Stimulated activated CD4-positive, alpha-beta T cell treated with anti-CD3 and anti-CD28 coated beads, Interleukin-2, amount 100 ng/mL, for 24 hours (primary cell): ENCODE data around the gene GPATCH3.
"Not testable (repeated sequence)": the region's sequence is repeated elsewhere in the genome, so short reads cannot be mapped to it uniquely, and the experiment has no call there.

Experiments used
- DNase-seq, 2 donors: peaks; one replicate each; pipeline ENCODE4 v3.0.0-alpha.2; 2020

The GPATCH3 gene

DNA sequence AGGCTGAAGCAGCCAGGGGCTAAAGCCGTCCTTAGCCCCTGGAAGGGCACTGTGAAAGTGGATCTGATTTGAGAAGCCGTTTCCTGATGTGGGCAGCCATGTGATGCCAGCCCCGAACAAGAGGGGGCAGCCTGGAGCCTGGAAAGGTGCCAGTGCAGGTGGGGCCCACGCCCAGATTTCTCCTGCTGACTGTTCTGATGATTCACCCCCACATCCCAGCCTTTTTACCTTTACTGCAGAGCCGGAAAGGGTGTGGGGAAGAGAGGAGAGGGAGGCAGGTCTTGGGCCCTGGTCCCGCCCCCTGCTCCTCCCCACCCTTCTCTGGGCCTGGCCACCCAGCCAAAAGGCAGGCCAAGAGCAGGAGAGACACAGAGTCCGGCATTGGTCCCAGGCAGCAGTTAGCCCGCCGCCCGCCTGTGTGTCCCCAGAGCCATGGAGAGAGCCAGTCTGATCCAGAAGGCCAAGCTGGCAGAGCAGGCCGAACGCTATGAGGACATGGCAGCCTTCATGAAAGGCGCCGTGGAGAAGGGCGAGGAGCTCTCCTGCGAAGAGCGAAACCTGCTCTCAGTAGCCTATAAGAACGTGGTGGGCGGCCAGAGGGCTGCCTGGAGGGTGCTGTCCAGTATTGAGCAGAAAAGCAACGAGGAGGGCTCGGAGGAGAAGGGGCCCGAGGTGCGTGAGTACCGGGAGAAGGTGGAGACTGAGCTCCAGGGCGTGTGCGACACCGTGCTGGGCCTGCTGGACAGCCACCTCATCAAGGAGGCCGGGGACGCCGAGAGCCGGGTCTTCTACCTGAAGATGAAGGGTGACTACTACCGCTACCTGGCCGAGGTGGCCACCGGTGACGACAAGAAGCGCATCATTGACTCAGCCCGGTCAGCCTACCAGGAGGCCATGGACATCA lies 37.2 kb downstream of the GPATCH3 start, which contains the start of gene SFN:
TSS of gene SFN (plus strand) at position 369 of the 904 bp plus-strand sequence. CDS start at position 433, 64 bp downstream.
- DNase-seq, result peak; percentile 49 to 74

DNA sequence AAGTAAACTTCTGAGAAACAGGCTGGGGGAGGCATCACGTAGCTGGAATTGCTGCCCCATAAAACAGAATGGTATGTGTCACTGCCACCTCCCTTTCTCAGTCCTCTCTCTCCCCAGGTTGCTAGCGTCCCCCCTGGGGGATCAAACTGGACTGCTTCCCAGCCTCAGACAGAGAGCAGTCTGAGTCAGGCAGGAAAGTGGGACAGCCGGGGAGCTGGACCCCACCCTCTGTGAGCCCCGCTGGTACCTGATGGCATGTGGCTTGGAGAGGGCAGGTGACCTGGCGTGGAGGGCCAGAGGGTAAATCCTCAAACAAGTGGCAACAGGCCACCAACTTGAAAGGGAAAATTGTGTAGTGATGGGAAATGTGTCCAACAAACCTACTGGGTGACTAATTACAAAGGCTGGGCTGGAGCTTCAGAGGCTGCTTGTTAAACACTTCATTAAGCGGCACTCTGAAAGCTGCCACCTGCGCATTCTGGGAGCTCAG lies 38.3 kb downstream of the GPATCH3 start:
- DNase-seq, result no peak

DNA sequence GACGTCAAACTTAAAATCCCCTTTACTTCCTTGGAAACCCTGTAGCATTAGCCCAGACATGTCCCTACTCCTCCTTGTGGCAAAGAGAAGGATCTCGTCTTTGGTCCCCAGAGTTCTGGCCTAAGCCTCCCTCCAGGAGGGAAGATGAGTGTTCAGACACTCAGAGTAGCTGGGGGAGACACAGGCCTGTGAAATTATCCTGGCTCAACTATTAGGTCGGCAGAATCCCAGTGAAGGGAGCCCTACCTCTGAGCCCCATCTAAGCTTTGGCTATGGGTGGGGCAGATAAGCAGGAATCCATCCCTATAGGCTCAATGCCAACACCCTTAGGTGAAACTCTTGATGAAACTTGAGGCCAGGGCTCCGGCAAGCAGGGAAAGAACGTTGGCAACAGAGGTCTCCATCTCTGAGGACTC lies 39.0 kb downstream of the GPATCH3 start:
- no peak for DNase-seq

DNA sequence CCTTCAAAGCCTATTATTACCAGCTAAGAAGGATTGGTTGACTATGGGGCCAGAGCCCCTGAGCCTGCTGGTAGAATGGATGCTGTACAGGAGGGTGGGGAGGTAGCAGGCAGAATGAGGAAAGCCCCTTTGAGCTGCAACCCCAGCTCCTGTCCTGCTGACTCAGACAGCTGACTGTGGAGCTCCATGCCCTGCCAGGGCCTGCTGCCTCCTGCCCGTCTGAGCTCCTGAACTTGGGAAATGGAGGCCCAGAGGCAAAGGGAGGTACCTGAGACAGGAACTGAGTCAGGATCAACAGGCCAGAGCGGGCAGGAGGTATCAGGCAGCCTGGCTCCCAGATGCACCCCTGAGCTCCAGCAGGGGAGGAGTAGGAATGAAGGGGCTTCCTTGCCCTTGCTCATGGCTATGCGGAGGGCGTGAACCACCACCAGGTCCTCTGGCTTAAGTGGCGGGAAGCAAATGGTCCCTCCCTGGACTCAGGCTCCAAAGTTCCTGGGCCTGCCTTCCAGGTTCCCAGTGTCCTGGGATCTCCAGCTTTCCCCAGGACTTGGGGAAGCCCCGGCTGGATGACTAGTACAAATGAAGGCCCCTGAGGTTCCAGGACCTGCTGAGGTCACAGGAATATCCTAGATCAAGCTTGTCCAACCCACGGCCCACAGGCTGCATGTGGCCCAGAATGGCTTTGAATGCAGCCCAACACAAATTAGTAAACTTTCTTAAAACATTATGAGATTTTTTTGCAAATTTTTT lies 41.2 kb downstream of the GPATCH3 start:
- DNase-seq, result no peak

DNA sequence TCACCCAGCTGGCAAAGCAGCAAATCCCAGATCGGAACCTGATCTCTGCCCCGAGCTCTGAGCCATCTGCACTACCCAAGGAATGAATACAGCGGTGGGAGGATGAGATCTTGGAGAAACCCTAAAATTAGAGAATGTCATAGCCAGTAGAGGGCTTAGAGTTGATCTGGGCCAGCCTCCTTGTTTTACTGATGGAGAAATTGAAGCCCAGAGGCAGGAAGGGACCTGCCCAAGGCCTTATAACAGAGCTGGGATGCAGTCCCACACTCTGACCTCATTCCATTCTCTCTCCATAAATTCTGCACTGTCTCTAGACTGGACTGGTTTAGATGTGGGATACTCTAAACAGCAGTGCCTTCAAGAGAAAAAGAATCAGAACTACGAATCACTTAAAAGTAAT lies 42.1 kb downstream of the GPATCH3 start:
- no peak for DNase-seq

DNA sequence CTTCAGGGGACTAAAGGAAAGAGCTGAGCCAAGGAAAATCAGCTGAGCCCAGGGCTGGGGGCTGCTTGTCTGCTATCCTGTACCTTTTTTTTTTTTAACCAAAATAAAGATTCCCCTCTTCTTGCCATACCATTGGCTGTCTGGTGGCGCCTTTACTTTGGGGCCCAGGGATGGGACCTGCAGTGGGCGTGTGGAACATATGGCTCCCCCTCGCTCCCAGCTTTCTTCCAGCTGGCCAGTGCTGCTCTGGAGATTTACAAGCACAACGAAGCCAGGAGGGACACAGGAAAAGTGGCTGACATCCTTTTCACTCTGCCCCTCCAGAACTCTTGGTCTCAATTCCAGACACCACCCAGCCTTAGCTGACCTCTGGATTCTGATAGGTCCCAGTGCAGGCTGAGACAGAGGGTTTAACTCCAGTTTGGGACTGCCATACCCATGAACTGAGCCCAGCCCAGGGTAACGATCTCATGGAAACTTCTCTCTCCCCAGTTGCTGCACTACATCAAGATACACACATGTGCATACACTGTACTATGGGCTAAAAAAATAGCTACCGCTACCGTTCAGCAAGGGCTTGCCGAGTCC lies 42.7 kb downstream of the GPATCH3 start:
- no peak for DNase-seq

DNA sequence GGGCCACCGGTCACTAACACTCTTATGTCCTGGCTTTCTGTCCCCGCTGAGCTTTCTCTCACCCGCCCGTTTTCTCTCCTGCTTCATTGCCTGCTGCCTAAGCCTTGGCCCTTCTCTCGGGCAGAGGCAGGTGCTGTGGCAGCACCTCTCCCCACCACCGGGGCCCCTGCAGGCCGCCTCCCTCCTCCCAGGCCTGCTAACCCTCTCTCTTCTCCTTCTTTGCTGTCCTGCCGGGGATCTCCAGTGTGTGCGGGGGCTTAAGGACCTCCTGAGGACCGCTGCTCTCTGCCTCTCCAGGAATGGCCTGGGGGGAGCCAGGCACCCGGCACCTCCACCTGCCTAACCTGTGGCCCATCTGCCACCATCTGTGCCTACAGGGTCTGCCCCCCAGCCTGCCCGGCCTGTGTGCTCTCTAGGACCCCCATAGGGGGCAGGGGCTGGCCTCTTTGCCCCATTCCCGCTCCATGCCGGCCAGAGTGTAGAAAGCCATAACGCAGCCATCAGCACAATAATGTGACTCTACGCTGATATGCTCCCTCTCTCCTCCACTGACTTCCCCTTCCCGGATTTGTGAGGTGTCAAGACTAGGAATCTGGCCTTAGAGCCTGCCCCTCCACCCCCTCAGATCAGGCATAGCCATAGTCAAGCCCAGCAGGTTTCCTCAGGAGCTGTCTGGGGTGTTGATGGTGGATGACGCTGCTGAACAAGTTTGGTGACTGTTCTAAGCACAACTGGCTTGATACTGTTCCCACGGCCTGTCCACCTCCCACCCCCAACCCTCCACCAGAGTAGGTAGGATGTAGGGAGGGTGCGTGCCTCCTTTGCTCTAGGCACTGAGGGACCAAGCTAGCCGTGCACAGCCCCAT lies 43.4 kb downstream of the GPATCH3 start:
- DNase-seq, result no peak

DNA sequence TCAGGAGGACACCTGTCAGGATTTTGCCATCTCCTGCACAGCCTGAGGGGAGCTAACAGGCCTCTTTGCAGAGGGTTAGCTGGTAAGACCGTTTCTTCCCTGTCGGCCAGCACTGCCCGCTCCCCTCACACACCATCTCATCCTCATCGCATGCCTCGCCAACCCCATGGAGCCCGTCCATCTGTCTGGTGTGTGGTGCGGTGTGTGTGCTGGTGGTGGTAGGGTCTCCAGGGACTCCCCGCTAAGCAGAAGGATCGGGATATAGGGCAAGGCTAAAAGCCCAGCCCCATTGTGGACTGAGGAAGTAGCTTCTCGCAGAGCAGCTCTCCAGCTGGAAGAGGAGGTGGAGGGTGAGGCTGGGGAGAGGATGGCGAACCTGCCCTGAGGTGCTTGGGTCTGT lies 44.1 kb downstream of the GPATCH3 start:
- no peak for DNase-seq

DNA sequence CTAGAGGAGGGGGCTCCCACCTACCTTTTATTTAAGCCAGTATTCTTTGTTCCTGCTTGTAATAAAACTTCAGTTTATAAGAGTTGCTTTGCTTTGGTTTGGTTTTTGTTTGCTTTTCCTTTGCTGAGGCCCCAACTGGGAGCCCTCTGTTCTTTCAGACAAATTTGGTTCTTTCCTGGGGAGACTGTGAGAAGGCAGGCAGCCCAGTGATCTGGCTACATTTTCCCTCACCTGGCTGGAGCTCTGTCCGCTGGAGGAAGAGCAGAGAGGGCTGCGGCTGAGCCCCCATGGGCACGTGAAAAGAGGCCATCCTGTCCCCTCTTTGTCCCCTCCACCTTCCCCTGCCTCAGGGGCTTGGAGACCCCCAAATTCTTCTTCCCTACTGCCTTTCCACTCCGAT lies 44.6 kb downstream of the GPATCH3 start:
- no peak for DNase-seq

DNA sequence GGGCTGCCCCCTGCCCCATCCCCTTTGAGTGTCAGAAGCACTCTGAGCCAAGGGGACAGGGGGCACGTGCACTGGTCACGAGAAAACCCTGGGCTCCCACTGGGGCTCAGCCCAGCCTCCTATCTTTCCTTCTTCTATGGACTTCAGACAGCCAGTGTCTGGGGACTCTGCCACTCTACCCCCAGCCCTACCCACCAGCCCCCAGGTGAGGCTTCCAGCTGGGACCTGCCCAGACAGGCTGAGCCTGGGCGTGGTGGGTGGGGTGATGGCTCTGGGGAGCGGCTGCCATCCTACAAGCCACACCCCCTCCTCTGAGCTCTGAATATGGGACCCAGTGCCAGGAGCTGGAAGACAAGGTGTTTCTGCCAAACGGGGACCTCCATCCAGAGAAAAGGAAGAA lies 45.4 kb downstream of the GPATCH3 start:
- no peak for DNase-seq

DNA sequence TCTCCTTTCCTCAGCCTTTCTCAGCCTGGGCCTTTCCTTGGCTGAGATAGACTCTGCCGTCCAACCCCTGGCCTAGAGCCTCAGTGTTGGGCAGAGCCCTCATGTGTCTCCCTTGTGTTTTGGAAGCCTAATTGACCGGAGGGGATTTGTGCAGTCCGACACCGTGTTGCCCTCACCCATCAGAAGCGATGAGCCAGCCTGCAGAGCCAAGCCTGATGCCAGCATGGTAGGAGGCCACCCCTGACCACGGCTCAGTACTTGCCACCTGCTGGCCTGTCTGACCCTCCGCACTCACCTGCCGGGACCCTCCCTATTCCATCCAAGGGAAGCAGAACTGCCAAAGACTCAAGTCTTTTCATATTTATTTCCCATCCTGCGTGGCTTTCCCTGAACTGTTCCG lies 46.7 kb downstream of the GPATCH3 start:
- DNase-seq, result no peak

DNA sequence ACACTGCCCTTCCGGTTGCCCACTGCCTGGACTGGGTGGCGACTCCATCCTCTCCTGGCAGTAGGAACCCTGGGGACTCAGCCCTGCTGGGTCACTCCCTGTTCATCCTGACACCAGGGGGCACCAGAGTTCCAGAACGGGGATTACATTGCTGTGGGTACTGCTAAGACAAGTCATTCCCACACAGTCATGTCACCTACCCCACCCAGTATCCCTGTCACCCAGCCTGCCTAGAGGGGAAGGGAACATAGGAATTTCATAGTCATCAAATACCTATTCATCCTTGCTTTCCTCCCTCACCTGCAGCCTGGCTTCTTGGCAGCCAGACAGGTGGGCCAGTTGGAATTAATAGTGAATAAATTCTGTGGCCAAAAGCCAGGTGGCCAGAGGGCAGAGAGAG lies 47.1 kb downstream of the GPATCH3 start:
- DNase-seq, result peak; percentile 87 to 89

DNA sequence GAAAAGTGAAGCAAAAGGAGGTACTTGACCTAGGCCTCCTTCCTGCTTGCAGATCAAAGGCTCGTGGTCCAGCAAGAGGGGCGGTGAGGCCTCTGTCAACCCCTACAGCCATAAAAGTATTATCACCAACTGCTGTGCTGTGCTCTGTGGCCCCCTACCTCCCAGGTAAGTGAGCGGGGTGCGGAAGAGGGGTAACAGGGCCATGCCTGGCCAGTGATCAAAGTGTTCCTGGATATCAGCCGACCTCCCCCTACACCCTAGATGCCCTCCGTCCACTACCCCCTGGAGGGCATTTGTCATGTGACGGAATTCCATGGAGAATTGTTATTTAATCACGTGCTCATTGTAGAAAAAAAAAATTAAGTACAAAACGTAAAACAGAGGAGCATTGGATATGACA lies 47.6 kb downstream of the GPATCH3 start:
- no peak for DNase-seq

DNA sequence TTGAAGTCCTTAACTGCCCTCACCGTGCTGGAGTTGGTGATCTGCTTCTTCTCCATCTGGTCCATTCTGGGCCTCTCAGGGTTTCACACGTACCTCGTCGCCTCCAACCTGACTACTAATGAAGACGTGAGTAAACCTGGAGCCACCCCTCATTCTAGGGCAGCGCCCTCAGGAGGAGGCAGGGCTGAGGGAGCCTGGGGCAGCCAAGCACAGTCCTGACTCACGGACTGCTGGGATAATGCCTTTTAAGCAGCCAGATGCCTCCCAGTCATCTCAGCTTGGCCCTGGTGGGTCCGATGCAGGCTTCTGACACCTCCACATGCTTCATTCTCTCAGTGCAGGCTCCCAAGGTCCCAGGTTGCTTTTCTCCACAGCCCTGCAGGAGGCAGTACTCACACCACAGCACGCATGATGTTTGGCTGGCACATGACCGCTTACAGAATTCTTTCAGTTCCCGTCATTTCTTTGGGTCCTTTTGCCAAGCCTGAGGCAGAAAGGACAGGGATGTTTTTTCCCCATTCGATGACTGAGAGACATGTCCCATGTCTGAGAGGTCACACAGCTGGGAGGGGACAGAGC lies 49.1 kb downstream of the GPATCH3 start:
- no peak for DNase-seq

DNA sequence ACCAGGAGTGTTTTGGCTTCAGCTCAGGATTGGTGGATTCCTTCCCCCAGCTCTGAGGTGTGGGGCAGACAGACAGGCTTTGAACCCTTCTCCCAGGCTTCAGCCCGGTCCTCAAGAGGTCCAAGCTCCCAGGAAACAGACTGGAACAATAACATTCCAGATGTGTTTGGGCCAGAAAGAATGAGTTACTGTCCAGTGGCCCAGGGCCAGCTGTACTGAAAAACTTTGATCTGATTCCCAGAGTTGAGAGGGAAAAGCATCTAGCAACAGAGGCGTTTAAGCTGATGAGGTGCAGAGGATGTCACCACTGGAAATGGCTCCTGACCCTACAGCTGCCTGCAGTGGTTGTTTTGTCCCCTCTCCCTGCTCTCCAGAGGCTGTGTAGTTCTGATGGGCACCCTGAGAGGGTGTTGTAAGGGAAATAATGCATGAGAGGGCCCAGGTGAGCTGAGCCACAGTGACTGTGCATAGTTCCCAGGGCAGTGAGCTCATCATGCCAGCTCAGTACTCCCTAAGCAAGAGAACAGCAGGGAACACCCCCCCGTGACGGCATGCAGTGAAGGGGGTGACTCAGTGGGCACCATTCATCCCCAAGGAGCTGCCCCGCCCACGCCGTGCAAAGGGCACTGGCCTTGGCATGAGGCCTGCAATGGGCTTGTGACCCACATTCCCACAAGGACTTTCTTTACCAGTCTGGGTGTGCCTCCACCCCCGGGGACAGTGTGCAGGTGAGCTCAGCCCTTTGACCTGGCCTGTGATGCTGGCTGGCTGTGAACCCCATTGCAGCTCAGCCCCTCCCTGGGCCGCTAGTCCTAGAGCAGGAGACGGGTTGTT lies 51.1 kb downstream of the GPATCH3 start:
- DNase-seq, result no peak

DNA sequence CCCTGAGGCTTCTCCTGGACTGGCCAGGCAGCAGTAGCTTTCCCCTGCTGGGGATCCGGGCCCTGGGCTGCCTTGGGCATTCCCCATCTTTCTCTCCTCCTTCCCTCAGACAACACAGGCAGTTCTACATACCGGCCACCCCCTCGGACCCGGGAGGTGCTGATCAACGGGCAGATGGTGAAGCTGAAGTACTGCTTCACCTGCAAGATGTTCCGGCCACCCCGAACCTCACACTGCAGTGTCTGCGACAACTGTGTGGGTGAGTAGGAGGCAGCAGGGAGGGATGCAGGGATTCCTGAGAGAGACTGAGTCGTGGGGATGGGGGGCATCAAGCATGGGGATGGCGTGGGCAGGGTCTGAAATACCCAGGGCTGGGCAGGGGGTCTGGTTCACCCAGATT lies 51.8 kb downstream of the GPATCH3 start:
- no peak for DNase-seq

DNA sequence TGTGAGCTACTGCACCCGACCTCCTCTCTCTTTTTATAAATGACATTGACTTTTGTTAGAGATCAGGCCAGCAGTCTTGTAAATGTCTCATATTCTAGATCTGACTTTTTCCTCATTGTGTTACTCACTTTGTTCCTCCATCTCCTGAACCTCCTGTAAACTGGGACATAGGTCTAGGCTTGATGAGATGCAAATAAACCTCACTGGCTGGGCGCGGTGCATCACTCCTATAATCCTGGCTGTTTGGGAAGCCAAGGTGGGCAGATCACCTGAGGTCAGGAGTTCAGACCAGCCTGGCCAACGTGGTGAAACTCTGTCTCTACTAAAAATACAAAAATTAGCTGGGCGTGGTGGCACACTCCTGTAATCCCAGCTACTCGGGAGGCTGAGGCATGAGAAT lies 52.4 kb downstream of the GPATCH3 start:
- DNase-seq, result not testable (repeated sequence)

DNA sequence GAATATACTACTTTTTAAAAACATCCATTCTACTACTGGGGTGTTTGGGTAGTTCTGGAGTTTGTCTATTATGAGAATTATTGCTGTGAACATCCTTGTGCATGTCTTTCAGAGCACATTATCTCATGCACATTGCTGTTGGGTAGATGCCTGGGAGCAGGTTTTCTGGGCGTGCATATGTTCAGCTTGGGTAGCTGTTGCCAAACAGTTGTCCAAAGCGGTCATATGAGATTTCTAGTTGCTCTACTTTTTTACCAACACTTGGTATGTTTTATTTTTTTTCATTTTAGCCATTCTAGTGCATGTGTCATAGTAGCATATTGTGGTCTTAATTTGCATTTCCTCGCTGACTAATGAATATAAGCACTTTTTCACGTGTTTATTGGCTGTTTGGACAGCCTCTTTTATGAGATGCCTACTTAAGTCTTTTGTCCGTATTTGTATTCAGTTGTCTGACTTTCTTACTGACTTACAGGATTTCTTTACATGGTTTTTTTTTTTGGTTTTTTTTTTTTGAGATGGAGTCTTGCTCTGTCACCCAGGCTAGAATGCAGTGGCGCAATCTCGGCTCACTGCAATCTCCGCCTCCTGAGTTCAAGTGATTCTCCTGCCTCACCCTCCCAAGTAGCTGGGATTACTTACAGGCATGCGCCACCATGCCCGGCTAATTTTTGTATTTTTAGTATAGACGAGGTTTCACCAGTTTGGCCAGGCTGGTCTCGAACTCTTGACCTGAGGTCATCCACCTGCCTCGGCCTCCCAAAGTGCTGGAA lies 55.7 kb downstream of the GPATCH3 start:
- DNase-seq, result no peak
